Panc1 (cell line): ENCODE results near the gene GPRIN1.

Experiments
- POLR2AphosphoS5 ChIP-seq: IDR thresholded peaks from 2 replicates; pipeline ENCODE4 v1.6.1; 2012; ENCODE audit warnings: mild to moderate bottlenecking, low read depth, low read length, moderate library complexity
- SIN3A ChIP-seq: IDR thresholded peaks from 2 replicates; pipeline ENCODE4 v1.6.1; 2012; ENCODE audit warnings: low read depth, mild to moderate bottlenecking, low read length, moderate library complexity, borderline replicate concordance; ENCODE audit not compliant: insufficient read depth
- TF ChIP-seq, protein P1 (sequence below): fragments of 450-650 bp; IDR thresholded peaks from 2 replicates; pipeline ENCODE4 v1.5.1; 2017; ENCODE audit warnings: mild to moderate bottlenecking

- TF ChIP-seq, protein P1, sequence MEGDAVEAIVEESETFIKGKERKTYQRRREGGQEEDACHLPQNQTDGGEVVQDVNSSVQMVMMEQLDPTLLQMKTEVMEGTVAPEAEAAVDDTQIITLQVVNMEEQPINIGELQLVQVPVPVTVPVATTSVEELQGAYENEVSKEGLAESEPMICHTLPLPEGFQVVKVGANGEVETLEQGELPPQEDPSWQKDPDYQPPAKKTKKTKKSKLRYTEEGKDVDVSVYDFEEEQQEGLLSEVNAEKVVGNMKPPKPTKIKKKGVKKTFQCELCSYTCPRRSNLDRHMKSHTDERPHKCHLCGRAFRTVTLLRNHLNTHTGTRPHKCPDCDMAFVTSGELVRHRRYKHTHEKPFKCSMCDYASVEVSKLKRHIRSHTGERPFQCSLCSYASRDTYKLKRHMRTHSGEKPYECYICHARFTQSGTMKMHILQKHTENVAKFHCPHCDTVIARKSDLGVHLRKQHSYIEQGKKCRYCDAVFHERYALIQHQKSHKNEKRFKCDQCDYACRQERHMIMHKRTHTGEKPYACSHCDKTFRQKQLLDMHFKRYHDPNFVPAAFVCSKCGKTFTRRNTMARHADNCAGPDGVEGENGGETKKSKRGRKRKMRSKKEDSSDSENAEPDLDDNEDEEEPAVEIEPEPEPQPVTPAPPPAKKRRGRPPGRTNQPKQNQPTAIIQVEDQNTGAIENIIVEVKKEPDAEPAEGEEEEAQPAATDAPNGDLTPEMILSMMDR, result no peak; the same call in 1 of the 2 replicates
- TF ChIP-seq POLR2AphosphoS5 (no peak), SIN3A (no peak)
Observed at GRCh38 chr5:176570044-176570443, 39.9 kb downstream of the GPRIN1 start.
